ENCODE measurements around the gene LRFN5. TPM values are rescaled to one million over a fixed set of nuclear protein-coding genes. Genes with fewer than 3 reads are reported as not detected.
"Not testable (repeated sequence)": the region's sequence is repeated elsewhere in the genome, so short reads cannot be mapped to it uniquely, and the experiment has no call there.

Gene LRFN5
- polyA plus RNA-seq, 1 experiment = 3.3 TPM

DNA sequence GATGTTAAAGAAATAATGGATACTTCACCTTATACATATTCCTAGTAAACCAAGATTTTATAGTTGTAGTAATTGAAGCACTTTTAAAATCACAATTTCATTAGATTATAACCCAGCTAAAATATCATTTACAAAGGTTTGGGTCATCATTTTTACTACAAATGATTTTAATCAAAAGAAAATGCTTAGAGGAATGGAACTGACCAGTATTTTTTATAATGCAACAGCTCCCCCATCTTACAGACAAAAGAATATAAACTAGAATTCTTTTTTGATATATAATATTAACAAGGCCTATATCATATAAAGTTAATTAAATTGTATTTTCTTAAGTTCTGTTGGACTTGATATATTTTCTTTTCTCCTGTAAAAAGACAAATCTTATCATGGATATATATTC, 20.4 kb upstream of the LRFN5 start:
- TF ChIP-seq, protein P1, sequence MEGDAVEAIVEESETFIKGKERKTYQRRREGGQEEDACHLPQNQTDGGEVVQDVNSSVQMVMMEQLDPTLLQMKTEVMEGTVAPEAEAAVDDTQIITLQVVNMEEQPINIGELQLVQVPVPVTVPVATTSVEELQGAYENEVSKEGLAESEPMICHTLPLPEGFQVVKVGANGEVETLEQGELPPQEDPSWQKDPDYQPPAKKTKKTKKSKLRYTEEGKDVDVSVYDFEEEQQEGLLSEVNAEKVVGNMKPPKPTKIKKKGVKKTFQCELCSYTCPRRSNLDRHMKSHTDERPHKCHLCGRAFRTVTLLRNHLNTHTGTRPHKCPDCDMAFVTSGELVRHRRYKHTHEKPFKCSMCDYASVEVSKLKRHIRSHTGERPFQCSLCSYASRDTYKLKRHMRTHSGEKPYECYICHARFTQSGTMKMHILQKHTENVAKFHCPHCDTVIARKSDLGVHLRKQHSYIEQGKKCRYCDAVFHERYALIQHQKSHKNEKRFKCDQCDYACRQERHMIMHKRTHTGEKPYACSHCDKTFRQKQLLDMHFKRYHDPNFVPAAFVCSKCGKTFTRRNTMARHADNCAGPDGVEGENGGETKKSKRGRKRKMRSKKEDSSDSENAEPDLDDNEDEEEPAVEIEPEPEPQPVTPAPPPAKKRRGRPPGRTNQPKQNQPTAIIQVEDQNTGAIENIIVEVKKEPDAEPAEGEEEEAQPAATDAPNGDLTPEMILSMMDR (IDR thresholded peaks at IDR 0.05; ENCODE audit: low read depth, low read length) = 0 out of 2 replicates have a peak, but pooled peaks have one; percentile 2
- no peak for DNase-seq (ENCODE audit: low read depth, low spot score)
- no peaks in the 10 kb centered on the region for H3K9me3 ChIP-seq (ENCODE audit: control insufficient read depth, insufficient read depth, low read length)
- H3K4me3 ChIP-seq (ENCODE audit: low read depth, low read length) = no peak overlapping the region
- no peaks in the 10 kb centered on the region for H3K27me3 ChIP-seq (ENCODE audit: control insufficient read depth, insufficient read depth, low read length)
- ChIA-PET CTCF (no interaction called here), POLR2A (no interaction called here)
- no peak overlapping the region for H3K27ac ChIP-seq (ENCODE audit: low read depth, low read length)

DNA sequence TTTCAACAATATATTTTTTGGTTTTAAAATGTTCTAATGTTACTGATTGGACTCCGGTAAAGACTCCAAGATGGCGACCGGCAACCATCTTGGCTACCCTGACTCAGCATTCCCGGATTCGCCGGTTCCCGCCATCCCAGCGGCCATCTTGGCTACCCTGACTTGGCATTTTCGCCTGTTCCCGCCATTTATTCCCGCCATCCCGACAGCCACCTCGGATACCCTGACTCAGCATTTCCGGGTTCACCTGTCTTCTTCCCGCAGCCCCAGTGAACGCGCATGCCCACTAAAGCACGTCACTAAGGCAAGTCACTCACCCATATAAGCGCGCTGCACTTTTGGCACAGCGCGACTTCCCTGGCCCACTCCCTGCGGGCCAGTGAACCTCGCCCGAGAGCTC, 9.0 kb upstream of the LRFN5 start:
- TF ChIP-seq, protein P1 (IDR thresholded peaks at IDR 0.05; ENCODE audit: low read depth, low read length) = no peak
- H3K27me3 ChIP-seq (ENCODE audit: control insufficient read depth, insufficient read depth, low read length) = no peaks in the 10 kb centered on the region
- DNase-seq (ENCODE audit: low read depth, low spot score) = no peak
- peaks cover 4% of the 10 kb centered on the region; the same call in 1 of the 2 replicates for H3K9me3 ChIP-seq (ENCODE audit: control insufficient read depth, insufficient read depth, low read length)
- POLR2A ChIA-PET = no interaction called here
- CTCF ChIA-PET = no interaction called here
- H3K4me3 ChIP-seq (ENCODE audit: low read depth, low read length) = no peak overlapping the region
- H3K27ac ChIP-seq (ENCODE audit: low read depth, low read length) = no peak overlapping the region

DNA sequence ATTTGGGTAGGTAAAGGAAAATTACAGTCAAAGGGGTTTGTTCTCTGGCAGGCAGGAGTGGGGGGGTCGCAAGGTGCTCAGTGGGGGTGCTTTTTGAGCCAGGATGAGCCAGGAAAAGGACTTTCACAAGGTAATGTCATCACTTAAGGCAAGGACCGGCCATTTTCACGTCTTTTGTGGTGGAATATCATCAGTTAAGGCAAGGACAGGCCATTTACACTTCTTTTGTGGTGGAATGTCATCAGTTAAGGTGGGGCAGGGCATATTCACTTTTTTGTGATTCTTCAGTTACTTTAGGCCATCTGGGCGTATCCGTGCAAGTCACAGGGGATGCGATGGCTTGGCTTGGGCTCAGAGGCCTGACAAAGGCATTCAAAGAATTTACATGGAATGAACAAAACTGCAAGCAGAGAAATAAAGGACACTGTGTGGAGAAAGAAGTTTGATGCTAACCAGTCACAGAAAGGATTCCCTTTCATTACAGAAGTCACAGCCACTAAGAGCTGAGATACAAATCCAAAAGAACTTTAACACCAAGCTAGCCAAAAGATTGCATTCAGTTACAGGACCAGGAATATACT, 6.8 kb upstream of the LRFN5 start:
- H3K9me3 ChIP-seq (ENCODE audit: control insufficient read depth, insufficient read depth, low read length); H3K27ac ChIP-seq (ENCODE audit: low read depth, low read length); POLR2A ChIA-PET; H3K27me3 ChIP-seq (ENCODE audit: control insufficient read depth, insufficient read depth, low read length); H3K4me3 ChIP-seq (ENCODE audit: low read depth, low read length); DNase-seq (ENCODE audit: low read depth, low spot score): not testable (repeated sequence)
- CTCF ChIA-PET = interaction anchor here (1.0 to 3.4 kb wide), 11 partner anchors 10 to 319 kb away, joined by 3 to 41 read pairs (median 8); no protein-coding TSS in a partner anchor

DNA sequence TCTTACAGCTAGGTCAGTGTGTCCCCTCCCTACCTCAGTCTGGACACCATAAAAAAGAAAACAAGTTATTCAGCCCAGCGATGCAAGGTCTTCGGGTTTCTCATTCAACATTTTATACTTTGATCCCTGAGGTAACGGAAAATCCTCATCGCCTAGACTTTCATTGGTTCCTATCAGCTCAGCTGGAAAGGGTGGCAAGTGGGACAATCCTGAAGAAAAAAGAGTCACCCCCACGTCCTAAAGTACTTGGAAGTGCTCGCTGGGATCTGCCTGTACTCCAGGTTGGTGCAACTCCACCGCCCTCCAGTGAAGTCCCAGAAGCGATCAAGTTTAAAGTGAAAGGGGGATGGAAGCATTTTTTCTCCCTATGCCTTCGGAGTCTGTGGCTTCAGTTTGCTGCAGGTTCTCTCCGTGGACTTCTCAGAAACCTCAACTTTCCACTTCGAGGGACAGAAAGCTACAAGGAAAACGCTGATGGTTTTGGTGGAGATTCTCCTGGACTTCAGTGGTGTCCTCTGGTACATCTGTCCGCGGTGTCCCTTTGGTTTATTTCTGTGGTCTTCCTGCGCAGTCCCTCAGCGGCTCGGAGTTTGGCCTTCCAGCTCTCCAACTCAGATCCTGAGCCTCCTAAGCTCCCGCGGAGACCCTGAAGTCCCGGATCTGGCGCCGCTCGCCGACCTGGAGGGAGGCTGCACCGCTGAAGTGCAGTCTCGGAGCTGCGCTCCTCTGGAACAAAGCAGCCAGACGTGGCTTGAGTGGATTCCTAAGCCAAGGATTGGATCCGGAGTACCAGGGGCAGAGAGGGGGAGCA, 1.8 kb upstream of the LRFN5 start:
- H3K27me3 ChIP-seq (ENCODE audit: control insufficient read depth, insufficient read depth, low read length) = peaks cover 14% of the 10 kb centered on the region
- TF ChIP-seq, protein P1 (IDR thresholded peaks at IDR 0.05; ENCODE audit: low read depth, low read length) = no peak
- ChIA-PET CTCF (interaction anchor here (0.6 kb wide), 1 partner anchor 59 kb away, joined by 4 read pairs; no protein-coding TSS in a partner anchor), POLR2A (interaction anchor here (0.7 to 1.6 kb wide), 2 partner anchors 226 to 621 kb away, joined by 4 to 5 read pairs; no protein-coding TSS in a partner anchor)
- H3K9me3 ChIP-seq (ENCODE audit: control insufficient read depth, insufficient read depth, low read length) = no peaks in the 10 kb centered on the region
- peak; percentile 66 for DNase-seq (ENCODE audit: low read depth, low spot score)
- H3K27ac ChIP-seq (ENCODE audit: low read depth, low read length) = peak overlapping the region; percentile 89
- H3K4me3 ChIP-seq (ENCODE audit: low read depth, low read length) = peak overlapping the region; percentile 79

DNA sequence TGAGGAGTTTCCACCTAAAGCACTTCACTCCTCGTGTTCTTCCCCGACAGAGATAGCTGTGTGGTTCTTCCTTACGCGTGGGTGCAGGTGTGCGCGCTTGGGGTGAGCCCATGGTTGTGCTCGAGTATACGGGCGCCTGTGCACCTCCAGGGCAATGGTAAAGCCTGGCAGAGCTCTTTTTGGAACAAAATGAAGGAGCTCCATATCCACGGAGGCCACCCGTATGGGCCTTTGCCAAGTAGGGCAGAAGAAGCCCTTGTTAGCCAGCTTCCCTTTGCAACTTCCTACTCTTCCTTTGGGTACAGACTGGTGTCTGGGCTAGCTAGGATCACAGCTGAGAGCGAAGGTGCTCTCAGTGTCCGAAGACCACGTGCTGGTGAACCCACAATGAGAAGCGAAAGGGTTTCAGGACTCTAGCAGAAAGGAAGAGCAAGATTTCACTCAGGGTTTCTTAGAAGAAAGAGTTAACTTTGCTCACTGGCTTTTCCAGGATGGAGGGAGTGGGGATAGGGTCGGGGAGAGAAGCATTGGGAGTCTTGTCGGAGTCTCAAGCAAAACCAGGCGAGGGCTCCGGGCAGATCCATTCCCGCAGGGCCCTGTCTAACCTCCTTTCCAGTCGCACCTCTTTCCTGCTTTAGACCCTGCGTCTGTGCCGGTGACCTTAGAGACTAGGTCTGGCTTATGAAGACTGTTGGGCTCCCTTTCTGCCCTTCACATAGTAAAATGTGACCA, 960 bp upstream of the LRFN5 start:
- Histone ChIP-seq H3K27me3 (ENCODE audit: control insufficient read depth, insufficient read depth, low read length) (peaks cover 16% of the 10 kb centered on the region), H3K9me3 (ENCODE audit: control insufficient read depth, insufficient read depth, low read length) (no peaks in the 10 kb centered on the region), H3K4me3 (ENCODE audit: low read depth, low read length) (peak overlapping the region; percentile 79), H3K27ac (ENCODE audit: low read depth, low read length) (peak overlapping the region; percentile 89)
- POLR2A ChIA-PET = no interaction called here
- CTCF ChIA-PET = interaction anchor here (1.0 kb wide), 1 partner anchor 225 kb away, joined by 3 read pairs; no protein-coding TSS in a partner anchor
- TF ChIP-seq, protein P1 (IDR thresholded peaks at IDR 0.05; ENCODE audit: low read depth, low read length) = no peak
- DNase-seq (ENCODE audit: low read depth, low spot score) = no peak
